GM21529 (cell line): ENCODE results near the gene BGLAP.
A peak's percentile ranks its signal among the peaks of the same experiment; 100 is the strongest.

Experiments used
- ATAC-seq: cut with Tn5 transposase; IDR thresholded peaks from one replicate; pipeline ENCODE4 v1.9.1; 2021; ENCODE audit not compliant: unreplicated experiment

Gene BGLAP

DNA sequence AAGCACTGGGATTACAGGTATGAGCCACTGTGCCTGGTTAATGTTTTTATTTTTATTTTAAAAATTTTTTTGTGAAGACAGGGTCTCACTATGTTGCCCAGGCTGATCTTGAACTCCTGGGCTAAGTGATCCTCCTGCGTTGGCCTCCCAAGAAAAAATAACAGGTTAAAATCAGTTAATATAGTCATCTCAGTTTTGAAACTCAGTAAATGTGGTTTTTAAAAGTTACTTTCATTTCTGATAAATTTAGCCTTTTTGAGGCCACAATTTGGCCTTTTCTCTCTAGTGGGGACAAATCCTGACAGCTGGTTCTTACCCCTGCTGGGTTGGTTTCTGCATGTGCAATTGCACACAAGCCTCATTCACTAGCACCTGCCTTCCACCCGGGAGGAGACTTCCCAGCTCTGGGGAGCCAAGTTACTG, 15.9 kb upstream of the BGLAP start:
- peak; percentile 81 for ATAC-seq

DNA sequence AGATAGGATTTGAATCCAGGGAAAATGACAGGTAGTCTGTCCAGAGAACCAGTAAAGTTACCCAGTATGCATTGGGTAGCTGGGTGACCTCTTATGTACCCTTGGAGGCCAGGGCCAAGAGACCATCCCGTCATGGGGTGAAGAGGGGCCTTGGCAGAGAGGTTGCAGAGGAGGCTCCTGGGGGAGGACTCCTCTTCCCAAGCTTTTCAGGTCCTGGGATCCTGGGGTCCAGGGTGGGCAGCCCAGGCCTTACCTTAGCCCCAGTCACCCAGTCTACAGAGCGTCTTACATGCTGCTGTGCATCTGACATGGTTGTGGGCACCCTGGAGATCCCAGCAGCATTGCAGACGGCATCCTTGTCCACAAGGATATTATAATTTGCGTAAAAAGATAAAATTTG, 15.2 kb upstream of the BGLAP start:
- ATAC-seq, result peak; percentile 9

DNA sequence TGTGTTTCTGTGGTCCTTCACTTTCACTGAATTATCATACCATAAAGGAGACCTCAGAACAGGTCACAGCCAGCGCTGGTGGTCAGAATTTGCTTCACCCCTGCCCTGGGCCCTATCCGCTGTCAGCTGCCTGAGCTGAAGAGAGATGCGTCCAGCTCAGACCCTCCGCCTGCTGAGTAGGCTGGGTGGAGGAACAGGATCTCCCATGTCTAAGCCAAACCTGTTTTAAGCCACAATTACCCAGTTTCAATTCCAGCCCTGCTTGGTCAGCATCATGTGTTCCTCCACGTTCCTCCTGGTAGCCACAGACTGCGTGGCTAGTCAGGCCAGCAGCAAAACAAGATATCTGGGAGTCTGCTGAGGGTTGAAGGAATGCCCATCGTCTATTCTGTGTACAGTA, 13.5 kb upstream of the BGLAP start:
- no peak for ATAC-seq

DNA sequence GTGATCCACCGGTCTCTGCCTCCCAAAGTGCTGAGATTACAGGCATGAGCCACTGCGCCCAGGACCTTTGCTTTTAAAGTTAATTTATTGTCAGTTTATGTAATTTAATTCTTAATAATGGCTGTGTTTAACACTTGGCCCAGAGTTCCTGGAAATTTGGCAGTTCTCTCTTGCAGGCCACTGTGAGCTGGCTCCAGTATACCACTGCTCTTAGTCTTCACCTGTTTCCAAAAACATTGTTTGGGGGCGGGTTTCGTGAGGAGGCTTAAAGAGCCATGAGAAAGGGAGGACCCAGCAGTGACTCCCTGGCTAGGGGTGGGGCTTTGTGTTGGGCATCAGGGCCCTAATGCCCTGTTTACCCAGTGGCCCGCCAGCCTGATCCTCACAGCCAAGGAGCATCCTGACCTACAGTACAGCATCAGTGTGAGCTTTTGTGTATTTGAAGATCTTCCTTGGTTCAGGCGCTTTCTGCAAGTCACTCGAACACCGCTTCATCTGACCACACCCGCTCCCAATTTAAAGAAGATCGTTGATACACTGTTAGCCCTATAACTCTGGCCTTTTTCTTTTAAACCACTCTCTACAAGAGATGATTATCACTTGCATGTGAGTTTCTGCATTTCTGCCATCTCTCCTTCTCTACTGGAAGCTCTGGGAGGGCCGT, 12.0 kb upstream of the BGLAP start:
- no peak for ATAC-seq

DNA sequence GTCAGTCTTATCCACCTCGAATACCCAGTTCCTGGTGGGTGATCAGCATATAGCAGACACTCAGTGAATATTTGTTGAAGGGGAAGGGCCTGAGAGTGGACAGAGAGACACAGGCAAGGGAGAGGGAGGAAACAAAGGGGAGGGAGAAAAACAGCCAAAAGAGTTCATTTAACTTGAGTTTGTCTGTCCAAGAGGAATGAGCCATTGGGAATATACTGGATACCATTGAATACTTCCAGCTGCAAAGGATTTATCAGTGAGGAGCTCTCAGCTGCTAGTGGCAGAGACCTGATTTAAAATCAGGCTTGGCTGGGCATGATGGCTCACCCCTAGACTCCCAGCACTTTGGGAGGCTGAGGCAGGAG, 11.5 kb upstream of the BGLAP start:
- ATAC-seq, result no peak

DNA sequence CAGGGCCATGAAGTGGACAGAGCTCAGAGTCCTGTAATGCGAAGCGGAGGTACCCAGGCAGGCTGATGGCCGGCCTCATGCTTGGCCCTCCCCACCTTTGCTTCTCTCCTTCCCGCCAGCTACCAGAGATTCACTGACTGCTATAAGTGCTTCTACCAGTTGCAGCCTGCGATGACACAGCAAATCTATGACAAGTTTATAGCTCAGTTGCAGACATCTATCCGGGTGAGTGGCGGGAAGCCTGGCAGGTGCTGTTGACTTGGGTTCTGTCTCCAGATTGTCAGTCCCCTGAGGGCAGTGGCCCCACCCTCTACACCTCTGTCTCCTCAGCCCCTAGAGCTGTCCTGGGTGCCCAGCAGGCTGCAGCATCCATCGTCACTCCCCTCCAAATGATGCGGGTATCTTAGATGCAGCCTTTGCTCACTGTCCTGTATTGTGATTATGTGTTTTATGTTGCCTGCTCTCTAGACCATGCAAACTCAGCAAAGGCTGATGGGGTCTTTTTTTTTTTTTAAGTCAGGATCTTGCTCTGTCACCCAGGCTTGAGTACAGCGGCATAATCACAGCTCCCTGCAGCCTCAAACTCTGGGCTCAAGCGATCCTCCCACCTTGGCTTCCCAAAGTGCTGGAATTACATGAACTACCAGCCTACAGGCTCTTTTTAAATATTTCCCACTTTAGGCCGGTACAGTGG, 9.6 kb upstream of the BGLAP start:
- no peak for ATAC-seq

DNA sequence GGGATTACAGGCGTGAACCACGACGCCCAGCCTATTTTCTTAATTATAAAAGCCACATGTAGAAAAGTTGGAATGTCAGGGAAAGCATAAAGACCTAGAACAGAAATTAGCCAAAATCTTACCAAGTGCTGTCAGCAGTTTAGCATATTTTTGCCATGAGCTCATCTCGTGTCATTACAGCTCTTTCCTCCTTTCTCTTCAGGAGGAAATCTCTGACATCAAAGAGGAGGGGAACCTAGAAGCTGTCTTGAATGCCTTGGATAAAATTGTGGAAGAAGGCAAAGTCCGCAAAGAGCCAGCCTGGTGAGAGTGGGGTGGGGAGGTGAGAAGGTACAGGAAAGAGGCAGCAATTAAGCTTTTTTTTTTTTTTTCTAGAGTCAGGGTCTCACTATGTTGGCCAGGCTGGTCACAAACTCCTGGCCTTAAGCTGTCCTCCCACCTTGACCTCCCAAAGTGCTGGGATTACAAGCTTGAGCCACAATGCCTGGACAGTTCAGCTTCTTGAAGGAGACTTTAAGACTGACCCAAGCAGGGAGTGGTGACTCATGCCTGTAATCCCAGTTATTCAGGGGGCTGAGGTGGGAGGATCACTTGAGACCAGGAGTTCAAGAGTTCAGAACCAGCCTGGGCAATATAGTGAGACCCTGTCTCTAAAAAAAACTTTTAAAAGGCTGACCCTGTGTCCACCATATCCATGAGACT, 8.4 kb upstream of the BGLAP start:
- ATAC-seq, result no peak

DNA sequence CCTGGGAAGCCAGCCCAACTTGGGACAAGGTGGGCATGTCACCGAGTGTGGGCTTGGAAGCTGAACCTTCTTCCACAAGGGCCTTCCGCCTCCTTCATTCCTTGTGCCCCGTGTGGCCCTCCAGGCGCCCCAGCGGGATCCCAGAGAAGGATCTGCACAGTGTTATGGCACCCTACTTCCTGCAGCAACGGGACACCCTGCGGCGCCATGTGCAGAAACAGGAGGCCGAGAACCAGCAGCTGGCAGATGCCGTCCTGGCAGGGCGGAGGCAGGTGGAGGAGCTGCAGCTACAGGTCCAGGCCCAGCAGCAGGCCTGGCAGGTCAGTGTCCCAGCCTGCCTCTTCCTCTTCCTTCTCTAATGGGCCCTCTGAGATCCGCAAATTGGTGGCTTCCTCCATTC, 5.8 kb upstream of the BGLAP start:
- no peak for ATAC-seq

DNA sequence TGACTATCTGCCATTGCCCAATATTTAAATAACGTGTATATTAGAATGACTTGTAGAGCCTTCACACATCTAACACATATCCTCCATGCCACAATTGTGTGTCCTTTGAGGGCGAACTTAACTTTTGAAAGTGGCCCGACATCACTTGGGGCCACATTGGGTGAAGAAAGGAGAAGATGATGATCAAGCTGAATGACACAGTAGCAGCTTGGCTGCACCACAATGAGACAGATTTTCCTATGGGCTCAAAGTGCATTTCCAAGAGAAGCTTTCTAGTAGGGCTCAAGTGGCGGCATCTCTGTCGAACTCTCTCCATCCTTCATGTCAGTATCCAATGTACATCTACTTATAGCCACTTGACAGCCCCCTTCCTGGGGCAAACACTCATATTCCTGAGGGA, 3.7 kb upstream of the BGLAP start:
- no peak for ATAC-seq

DNA sequence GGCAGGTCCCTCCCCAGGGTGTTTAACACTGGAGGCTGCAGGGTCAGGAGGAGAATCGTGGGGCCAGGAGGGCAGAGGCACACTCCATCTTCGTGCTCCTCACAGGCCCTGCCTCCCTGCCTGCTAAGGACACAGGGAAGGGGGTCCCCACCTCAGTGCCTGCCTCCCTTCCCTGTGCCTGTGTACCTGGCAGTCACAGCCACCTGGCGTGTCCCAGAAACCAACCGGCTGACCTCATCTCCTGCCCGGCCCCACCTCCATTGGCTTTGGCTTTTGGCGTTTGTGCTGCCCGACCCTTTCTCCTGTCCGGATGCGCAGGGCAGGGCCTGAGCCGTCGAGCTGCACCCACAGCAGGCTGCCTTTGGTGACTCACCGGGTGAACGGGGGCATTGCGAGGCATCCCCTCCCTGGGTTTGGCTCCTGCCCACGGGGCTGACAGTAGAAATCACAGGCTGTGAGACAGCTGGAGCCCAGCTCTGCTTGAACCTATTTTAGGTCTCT, 623 bp upstream of the BGLAP start:
- no peak for ATAC-seq

DNA sequence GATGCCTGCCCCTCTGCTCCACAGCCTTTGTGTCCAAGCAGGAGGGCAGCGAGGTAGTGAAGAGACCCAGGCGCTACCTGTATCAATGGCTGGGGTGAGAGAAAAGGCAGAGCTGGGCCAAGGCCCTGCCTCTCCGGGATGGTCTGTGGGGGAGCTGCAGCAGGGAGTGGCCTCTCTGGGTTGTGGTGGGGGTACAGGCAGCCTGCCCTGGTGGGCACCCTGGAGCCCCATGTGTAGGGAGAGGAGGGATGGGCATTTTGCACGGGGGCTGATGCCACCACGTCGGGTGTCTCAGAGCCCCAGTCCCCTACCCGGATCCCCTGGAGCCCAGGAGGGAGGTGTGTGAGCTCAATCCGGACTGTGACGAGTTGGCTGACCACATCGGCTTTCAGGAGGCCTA, 754 bp downstream of the BGLAP start:
- no peak for ATAC-seq

DNA sequence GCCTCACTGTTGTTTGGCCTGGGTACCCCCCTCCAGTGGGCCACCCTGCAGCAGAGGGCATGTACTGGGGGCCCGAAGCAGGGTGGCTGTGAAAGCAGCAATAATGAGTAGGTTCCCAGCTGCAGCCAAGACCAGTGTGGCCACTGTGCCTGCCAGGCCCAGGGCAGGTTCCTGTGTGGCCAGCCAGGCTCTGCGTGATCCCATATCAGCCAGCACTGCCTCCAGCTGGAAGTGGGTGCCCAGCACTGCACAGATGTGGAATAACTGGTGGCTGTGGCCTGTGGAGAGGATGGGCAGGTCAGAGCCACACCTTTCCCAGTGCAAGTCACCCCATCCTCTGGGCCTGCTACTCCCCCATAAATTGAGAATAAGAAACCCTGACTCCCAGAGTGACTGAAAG, 2.1 kb downstream of the BGLAP start:
- ATAC-seq, result no peak

DNA sequence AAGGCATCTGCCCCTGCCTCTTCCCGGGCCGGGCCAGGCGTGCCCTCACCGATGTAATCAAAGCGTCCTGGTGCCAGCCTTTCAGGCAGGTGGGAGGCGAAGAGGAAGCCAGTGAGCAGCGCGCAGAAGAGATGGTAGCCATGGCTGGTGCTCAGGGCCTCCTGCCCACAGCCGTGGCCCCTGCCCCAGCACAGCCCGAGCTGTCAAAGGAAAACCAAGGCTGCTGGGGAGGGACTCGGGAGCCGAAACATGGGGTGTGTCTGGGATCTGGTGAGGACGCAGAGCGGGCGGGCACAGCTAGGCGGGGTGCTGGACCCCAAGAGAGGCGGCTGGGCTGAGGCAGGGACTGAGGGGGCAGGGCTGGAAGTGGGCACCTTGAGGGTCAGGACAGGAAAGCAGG, 2.7 kb downstream of the BGLAP start:
- ATAC-seq, result no peak

DNA sequence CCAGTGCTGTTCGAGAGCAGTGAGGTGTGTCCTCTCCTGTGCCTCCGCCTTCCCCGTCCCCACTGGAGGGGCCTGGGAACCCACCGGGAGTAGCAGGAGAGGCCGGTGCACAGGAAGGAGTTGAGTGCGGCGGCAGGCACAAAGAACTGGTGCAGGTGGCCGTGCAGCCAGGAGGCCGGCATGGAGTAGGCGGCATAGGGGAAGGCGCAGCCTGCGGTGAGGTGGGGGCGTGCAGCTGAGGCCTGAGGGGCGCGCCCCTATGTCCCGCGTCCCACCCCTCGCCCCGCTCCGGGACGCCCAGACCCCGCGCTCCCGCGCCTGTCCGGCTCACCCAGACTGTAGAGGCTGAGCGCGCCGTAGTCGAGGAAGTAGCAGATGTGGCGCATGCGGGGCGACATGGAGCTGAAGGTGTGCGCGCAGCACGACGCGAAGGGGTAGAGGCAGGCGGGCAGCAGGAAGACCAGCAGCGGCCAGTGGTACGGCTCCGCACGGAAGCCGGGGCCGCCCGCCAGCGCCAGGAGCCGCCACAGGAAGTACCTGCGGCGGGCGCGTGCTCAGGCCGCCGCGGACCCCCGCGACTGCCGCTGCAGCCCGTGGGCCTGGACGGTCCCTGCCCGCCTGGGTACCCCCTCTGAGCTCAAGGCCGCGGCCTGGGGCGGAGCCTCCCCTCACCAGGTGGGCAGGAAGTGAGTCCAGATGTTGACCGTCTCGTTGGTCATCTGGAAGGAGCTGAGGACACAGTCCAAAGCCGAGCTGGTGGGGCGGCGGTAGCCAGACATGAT, 3.7 kb downstream of the BGLAP start:
- no peak for ATAC-seq

DNA sequence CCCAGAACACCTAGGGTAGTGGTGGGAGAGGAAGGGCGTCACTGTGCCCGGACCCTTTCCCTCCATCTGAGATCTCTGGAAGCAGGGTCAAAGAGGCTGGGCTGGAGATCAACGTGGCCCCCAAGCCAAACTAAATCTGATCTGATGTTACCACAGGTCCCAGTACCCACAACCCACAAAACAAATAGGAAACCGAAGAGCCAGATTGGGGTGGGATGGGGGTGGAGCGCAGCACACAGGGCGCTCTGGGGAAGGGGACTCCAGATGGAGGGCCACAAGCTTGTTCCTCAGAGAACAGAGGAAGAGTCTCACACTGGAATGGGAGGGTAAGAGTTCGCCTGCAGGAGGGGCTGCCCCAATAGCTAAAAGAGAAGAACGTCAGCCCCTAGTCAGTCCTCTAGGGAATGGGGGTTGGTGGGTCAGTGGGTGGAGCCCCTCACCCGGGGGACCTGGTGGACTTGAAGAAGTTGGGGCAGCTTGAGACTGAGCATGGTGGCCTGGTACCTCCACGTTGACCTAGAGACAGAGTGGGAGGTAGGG, 4.3 kb downstream of the BGLAP start:
- ATAC-seq, result no peak

DNA sequence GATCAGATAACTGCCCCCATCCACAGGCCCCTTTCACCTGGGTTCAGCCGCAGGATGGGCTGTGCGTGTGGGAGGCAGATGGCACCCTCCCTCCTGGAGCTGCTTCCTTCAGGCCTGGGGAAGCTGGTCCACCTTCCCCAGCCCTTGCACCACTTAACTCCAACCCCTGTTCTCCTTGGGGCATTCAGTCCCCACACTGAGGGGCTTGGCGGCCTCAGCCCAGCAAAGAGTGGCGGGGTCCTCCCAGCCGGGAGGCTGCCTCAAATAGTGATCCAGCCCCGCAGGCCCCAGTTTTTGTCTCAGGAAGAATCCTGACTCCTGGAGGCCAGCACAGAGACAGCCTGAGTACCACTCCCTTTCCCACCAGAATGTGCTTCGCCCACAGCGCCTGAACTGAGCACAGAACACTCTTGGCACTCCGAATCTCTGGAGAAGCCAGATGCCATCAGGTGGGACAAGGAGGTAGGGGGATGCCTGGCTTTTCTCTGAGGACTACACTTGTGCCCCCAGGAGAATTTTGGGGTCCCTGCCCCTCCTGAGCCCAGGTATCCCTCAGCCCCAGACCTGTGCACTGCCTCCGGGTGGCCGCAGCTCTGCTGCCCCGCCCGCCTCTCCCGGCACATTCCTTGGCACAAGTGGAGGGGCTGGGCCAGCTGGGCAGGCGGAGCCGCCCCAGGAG, 4.9 kb downstream of the BGLAP start:
- no peak for ATAC-seq

DNA sequence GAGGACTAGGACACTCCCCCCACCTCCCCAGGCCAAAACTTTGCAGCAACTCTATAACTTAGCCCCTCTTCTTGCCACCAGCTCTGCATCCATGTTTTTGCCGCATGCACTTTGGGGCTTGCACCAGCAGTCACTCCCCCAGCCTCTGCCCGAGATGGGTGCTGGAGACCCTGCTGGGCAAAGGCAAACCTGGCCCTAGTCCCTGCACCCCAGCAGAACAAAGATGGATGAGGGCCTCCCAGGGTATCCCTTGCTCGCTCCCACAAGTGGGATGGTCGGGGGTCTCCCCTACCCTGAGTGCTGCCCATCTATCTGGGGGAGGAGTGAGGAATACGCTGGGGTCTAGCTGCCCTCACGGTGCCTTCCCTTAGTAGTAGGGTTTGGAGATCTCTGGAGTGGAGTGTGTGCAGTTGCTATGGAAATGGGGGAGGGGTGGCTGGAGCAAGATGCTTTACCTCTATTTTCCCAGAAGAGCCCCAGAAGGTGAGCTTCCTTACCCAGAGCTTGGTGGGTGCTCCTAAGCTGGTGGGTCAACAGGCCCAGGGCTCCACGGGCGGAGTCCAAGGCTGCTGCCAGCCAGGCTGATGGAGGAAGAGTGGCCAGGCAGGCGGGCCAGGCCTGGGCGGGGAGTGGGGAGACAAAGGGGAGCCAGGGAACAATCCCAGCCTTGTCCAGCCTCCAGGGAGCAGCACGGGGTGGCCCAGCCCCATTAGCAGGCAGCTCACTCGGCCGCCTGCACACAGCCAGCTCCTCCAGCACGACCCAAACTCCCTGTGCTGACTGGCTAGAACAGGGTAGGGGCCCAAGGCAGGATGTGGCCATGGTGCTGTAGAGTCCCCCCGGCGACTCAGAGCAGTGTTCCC, 5.7 kb downstream of the BGLAP start, which contains the start of gene PAQR6:
Gene PAQR6, minus strand, starts transcription at position 597 of the 863 bp plus-strand sequence. CDS start 1,325 bp downstream, outside the sequence.
- no peak for ATAC-seq

DNA sequence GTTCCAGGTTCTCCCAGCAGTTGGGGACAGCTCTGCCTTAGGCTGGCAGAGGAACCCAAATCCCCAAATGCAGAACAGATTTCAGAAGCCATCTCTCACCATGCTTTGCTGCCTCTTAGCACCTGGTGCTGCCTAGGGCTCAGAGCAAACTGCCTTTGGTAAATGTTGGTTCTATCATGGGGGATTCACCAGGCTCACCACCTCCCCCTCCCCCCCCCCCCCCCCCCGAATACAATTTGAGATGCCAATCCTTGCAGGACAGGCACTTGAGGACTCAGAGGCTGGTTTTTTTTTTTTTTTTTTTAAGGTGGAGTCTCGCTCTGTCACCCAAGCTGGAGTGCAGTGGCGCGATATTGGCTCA, 6.3 kb downstream of the BGLAP start:
- ATAC-seq, result no peak

DNA sequence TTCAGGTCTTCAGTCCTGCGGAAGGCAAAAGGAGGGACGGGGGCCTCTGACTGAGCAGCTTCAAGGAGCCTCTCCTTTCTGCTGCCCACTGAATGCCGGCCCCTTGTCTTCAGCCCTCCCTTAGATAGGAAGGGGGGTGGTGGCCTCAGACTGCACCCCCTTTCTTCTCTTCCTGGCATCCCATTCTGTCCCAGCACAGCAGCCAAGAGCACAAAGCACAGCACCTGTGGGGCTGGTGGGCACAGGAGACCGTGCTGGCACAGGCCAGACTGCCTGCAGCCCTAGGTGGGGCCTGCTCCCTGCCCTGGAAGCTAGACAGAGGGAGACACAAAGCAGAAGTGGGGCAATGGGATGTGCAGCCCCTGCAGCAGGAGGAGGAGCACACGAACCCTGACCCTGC, 7.6 kb downstream of the BGLAP start:
- no peak for ATAC-seq

DNA sequence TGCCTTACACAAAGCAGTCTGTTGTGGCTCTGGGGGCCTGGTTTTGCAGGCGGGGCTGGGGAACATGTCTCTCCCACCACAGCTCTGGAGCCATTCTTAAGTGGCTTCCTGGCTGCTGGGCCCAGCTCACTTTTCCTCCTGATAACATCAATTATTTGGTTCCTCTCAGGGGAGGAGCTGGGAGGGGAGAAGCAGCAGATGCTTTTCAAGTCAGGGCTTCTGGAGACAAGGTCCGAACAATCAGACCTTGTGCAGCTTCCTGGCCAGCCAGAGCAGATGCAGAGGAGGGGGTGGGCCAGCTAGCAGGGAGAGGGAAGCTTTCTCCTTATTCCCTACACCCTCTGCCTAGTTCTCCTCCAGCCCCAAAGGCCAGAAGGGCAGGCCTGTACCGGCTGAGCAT, 9.5 kb downstream of the BGLAP start:
- no peak for ATAC-seq
